Superior temporal gyrus (tissue), 1 donor: ENCODE results near the gene MAP7.
A peak's percentile ranks its signal among the peaks of the same experiment; 100 is the strongest.
"Not testable (repeated sequence)": the region's sequence is repeated elsewhere in the genome, so short reads cannot be mapped to it uniquely, and the experiment has no call there.

Experiments
- DNase-seq: peaks from one replicate; pipeline ENCODE4 v3.0.0-alpha.2; 2016; ENCODE audit errors: extremely low spot score

MAP7 gene

GRCh38 chr6:136424901-136425300 lies 125.3 kb downstream of the MAP7 start:
- no peak for DNase-seq

DNA sequence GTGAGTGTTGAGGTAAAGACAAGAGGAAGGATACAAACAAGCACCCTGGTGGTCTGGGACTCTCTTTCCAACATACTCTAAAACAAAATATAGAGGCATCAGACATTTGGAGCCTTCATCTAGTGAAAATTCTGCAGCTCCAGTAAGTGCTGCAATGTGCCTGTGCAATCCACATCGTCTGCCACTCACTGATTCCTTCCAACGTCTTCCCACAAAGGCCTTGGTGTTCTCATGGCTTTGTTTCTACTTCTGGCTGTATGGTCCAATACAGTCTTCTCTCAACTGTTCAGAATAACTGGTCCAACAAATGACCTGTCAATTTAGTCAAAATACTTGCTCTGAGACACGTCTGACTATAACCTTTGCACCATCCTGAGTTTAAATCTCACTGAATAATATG lies 125.8 kb downstream of the MAP7 start:
- no peak for DNase-seq

GRCh38 chr6:136421537-136422158 lies 128.6 kb downstream of the MAP7 start:
- DNase-seq, result no peak

- no peak for DNase-seq
These were observed 129.4 kb downstream of the MAP7 start for GRCh38 chr6:136420853-136421252.

DNA sequence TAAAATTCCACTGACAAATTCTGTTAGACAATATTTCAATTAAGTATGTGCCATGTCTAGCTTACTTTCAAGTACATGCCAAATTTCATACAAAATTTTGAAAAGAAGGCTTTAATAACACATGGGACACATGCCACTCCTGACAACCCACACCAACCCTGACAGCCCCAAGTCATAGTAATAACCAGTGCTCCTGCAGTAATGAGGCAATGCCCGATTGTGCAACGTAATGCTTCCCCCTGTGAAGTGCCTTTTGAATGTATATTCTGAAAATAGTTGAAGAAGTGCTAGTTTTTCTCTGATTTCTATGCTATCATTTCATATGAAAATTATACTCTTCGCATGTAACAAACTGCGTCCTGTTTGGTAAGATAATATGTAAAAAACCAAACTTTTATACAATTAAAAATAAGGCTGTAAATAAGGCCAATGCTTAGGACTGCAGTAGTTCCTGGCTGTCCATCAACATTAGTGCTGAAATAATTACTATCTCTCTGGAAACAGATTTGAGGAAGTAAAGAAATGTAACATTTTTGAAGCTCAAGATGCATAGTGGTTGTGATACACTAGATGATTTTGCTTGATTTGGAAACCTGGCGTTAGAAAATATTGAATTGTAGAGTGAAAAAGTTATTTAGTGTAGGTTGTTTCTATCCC lies 134.7 kb downstream of the MAP7 start:
- DNase-seq, result no peak

DNA sequence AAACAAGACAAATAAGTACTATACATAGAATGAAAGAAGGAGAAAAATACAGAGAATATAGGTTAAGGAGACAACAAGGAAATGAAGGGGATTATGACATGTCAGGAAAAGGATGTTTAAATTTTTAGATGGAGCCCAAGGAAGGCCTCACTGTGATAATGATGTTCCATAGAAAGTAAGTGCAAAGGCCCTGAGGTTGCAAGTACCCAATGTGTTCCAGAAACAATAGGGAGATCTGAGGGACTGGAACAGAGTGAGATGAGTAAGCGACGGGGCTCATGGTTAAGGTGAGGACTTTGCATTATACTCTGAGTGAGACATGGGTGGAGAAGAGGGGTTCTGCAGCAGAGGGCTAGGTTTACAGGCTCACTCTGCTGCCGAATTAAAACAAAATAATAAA lies 137.8 kb downstream of the MAP7 start:
- DNase-seq, result no peak

- no peak for DNase-seq
These were observed 138.5 kb downstream of the MAP7 start for GRCh38 chr6:136411453-136412354.

DNA sequence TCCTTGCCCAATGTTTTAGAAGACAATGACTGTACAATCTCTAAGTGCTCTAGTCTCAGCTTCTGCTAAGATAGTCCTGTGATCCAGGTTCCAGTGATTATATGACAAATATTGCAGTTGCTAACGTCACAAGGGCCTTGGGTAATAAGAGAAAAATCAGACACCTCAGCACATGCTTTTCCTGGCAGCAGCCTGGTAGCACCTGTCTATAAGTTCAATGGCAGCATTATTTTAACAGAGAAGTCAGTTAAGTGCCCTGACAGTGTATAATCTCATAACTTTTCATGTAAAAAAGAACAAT lies 139.2 kb downstream of the MAP7 start:
- no peak for DNase-seq

DNA sequence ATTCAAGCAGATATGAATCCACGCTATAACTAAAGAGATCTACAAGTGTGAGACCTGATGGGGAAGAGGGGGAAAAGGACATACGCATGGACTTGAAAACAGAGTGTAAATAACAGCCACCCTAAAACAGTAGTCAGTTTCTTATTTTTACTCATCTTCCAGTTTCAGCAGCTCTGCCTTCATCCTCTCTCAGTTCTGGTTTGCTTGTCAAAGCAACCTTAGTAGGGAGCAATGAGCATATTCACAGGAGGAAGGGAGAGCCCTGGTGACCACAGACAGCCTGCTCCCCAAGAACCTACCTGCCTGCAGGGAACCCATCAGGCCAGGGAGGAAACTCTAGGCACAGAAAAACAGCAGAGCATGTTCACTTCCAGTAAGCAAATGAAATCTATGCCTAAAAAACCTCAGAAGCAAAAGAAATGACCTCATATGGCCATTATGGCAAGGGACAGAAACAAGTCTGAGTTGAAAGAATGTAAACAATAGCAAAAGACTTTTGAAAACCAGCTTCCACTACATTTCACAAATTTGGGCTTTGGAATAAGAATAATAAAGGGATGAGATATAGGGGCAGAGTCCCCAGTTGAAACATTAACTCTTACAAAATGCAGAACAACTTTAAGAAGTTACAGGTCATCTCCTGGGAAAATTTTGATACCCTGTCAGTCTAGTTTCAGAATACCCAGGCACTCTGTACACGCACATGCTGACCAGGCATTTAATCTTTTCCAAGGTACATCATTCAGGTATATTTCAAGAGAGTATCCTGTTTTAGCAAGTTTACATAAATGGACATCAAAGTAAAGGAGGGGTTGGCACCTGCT lies 139.8 kb downstream of the MAP7 start:
- no peak for DNase-seq

GRCh38 chr6:136409597-136409996 lies 140.6 kb downstream of the MAP7 start:
- no peak for DNase-seq

GRCh38 chr6:136408204-136408603 lies 142.0 kb downstream of the MAP7 start:
- no peak for DNase-seq

- no peak for DNase-seq
These were observed 144.7 kb downstream of the MAP7 start for GRCh38 chr6:136405420-136406029.

DNA sequence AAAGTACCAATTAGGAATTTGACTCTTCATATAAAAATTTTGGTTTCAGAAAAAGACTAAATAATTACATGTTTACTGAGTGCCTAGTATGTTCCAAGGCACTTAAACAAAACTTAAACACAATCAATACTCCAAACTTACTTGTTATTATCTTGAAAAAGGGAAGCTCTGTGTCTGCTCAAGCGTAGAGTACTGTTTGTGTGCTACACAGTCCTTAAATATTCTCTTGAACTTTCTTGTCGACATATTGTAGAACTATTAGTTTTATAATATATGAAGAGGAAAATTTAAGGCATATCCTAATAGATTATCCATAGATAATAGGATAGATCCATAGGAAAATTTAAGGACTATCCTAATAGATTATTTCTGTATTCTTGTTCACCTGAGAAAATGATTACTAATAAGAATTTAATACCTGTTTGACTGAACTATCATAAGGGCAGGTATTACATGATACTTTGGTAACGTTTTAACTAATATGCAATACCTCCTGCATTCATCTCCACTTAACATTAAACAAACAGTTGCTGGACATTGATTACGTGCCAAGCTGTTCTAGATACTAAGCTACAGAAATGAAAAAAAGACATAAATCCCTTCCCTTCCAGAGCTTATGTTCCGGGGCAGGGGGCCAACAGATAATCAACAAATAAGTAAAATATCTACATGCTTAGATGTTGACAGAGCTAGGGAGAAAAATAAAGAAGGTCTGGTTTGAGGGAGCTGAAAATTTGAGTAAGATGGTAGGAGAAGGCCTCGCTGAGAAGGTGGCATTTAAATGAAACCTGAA lies 145.4 kb downstream of the MAP7 start:
- no peak for DNase-seq

DNA sequence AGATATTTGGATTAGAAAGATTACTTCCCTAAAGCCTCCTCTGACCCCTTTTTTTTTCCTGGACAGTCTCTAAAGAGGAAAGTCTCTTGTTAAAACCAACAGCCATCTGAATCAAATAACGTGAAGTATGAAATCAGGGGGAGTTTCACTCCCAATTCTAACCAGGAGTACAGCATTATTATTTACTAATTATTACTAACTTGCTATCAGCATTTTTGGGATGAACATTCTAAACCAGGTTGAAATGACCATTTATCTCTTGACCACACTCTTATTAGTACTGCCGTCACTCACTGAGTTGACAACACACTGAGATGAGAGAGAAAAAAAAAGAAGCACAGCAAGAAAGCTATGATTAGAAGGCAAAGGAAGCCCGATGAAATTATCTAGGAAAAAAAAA lies 146.2 kb downstream of the MAP7 start:
- DNase-seq, result no peak

DNA sequence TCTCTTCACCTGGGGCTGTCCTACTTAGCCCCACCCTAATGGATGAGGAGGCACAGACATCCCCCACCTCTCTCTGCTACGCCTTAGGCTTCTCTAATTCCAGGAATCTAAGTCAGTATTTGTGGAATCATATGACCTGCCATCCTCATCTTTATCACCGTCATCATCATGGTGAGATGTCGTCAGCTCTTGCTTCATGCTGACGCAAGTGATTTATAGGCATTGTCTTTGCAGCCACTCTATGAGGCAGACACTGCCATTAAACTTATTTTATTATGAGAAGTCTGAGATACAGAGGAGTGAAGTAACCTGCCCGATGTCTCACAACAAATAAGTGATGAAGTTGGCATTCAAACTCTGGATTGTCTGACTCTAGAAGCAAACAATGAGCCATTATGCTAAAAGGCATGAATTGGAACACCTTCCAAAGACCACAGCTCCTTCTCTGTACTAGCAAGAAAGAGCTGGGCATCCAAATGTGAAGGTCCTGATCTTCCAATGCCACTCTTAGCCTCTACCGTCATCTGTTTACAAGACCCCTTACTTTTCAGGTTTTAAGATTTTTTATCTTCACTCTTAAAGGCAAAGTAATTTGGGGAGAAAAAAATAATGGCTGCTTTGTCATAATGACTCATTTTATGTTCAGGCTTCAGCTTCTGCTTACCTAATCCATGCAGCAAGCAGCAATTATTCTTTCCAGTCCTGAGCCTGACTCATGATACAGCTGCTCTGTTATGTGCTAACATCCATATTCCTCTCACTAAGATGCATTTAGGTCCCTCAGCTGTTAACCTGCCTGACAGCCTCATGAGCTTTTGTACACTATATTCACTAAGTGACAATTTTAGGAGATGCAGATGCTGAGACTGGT lies 146.9 kb downstream of the MAP7 start:
- DNase-seq, result peak; percentile 84

GRCh38 chr6:136401749-136402148 lies 148.5 kb downstream of the MAP7 start:
- DNase-seq, result no peak

DNA sequence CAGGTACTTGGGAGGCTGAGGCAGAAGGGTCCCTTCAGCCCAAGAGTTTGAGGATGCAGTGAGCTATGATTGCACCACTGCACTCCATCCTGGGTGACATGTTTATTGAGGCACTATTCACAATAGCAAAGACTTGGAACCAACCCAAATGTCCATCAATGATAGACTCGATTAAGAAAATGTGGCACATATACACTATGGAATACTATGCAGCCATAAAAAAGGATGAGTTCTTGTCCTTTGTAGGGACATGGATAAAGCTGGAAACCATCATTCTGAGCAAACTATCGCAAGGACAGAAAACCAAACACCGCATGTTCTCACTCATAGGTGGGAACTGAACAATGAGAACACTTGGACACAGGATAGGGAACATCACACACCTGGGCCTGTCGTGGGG lies 149.0 kb downstream of the MAP7 start:
- not testable (repeated sequence) for DNase-seq

GRCh38 chr6:136398453-136398852 lies 151.8 kb downstream of the MAP7 start:
- DNase-seq, result no peak

DNA sequence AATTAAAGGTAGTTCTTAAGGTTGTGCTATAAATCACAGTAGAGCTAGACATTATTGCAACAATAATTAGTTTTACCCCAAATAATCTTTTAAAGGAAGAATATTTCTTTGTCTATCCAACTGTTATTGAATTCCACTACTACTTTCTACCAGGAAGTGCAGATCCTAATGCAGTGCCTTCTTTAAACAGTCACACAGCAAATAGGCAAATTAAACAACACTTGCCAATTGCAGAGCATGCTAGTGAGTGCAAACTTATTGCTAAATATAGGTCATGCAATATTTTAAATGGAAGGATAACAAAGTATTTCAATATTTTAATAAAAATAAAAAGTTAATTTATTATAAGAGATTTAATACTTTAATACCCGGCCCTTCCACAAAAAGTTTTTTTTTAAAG lies 153.3 kb downstream of the MAP7 start:
- DNase-seq, result no peak

GRCh38 chr6:136390959-136391358 lies 159.3 kb downstream of the MAP7 start:
- not testable (repeated sequence) for DNase-seq
